Measurements from ENCODE around the gene THSD8. TPM values are rescaled to one million over a fixed set of nuclear protein-coding genes. Genes with fewer than 3 reads are reported as not detected.

The THSD8 gene
- total and polyA plus RNA-seq, 4 donors: 0.22 to 0.35 (median 0.33) TPM; not detected in 1

DNA sequence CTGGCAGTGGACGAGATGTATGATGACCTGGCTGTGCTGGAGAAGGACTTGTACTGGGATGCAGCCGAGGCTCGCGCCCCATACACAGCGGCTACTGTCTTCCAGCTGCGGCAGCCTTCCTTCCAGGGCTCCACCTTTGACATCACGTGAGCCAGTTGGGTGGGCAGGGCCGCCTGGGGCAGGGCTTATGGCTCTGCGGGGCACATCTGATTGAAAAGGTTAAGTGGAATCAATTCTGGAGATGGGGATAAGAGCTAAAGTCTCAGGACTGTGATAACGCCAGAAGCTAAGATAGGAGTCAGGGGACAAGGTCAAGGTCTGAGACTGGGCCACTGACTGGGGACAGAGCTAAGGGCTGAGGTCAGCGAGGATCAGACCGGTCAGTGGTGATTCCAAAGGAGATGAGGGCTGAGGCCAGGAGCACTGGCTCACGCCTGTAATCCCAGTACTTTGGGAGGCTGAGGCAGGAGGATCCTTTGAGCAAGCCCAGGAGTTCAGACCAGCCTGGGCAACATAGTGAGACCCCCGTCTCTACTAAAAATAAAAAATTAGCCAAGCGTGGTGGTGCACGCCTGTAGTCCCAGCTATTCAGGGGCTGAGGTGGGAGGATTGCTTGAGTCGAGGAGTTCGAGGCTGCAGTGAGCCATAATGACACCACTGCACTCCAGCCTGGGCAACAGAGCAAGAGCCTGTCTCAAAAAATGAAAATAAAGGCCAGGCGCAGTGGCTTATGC lies 45.6 kb upstream of the THSD8 start:
- H3K27me3 ChIP-seq (ENCODE audit: control insufficient read depth in 4 of 4, insufficient read depth in 4 of 4, low read length in 3 of 4): peaks cover 0 to 2% (median 0%) of the 10 kb centered on the region in 4 donors
- no peaks in the 10 kb centered on the region for H3K36me3 ChIP-seq (ENCODE audit: control insufficient read depth in 4 of 4, insufficient read depth in 3 of 4, low read depth in 1 of 4, low read length in 3 of 4)
- H3K4me3 ChIP-seq (ENCODE audit: low read depth in 1 of 3, low read length in 3 of 3): no peak overlapping the region
- H3K9ac ChIP-seq (ENCODE audit: low read depth in 1 of 2, low read length in 2 of 2): no peak overlapping the region
- DNase-seq (ENCODE audit: low spot score): no peak
- no peak for TF ChIP-seq EGR1 (IDR thresholded peaks at IDR 0.05; ENCODE audit: low read depth in 2 of 2)
- TF ChIP-seq RAD21 (IDR thresholded peaks at IDR 0.05): no peak
- no peak for TF ChIP-seq SP1 (IDR thresholded peaks at IDR 0.05)
- no peak for TF ChIP-seq RXRA (IDR thresholded peaks at IDR 0.05)
- no peak for TF ChIP-seq CTCF (IDR thresholded peaks at IDR 0.05; ENCODE audit: low read depth, low read length, missing input control)
- no peak for TF ChIP-seq FOXA1 (IDR thresholded peaks at IDR 0.05)
- no peak for TF ChIP-seq HNF4G (IDR thresholded peaks at IDR 0.05)
- TF ChIP-seq, protein P1, sequence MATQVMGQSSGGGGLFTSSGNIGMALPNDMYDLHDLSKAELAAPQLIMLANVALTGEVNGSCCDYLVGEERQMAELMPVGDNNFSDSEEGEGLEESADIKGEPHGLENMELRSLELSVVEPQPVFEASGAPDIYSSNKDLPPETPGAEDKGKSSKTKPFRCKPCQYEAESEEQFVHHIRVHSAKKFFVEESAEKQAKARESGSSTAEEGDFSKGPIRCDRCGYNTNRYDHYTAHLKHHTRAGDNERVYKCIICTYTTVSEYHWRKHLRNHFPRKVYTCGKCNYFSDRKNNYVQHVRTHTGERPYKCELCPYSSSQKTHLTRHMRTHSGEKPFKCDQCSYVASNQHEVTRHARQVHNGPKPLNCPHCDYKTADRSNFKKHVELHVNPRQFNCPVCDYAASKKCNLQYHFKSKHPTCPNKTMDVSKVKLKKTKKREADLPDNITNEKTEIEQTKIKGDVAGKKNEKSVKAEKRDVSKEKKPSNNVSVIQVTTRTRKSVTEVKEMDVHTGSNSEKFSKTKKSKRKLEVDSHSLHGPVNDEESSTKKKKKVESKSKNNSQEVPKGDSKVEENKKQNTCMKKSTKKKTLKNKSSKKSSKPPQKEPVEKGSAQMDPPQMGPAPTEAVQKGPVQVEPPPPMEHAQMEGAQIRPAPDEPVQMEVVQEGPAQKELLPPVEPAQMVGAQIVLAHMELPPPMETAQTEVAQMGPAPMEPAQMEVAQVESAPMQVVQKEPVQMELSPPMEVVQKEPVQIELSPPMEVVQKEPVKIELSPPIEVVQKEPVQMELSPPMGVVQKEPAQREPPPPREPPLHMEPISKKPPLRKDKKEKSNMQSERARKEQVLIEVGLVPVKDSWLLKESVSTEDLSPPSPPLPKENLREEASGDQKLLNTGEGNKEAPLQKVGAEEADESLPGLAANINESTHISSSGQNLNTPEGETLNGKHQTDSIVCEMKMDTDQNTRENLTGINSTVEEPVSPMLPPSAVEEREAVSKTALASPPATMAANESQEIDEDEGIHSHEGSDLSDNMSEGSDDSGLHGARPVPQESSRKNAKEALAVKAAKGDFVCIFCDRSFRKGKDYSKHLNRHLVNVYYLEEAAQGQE (IDR thresholded peaks at IDR 0.05): no peak
- no peak for TF ChIP-seq YY1 (IDR thresholded peaks at IDR 0.05)
- TF ChIP-seq, protein P2, sequence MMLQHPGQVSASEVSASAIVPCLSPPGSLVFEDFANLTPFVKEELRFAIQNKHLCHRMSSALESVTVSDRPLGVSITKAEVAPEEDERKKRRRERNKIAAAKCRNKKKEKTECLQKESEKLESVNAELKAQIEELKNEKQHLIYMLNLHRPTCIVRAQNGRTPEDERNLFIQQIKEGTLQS (IDR thresholded peaks at IDR 0.05): no peak
- H3K9me3 ChIP-seq (ENCODE audit: control insufficient read depth in 4 of 4, low read length in 3 of 4): no peaks in the 10 kb centered on the region
- 77% methylated on average over 19 of the region's 19 CpGs for WGBS
- no peak overlapping the region for H3K27ac ChIP-seq (ENCODE audit: low read depth in 1 of 2, low read length in 2 of 2)
- H3K4me1 ChIP-seq (ENCODE audit: control insufficient read depth in 4 of 4, insufficient read depth in 4 of 4, low read length in 3 of 4): peaks cover 2 to 8% (median 6%) of the 10 kb centered on the region in 4 donors

DNA sequence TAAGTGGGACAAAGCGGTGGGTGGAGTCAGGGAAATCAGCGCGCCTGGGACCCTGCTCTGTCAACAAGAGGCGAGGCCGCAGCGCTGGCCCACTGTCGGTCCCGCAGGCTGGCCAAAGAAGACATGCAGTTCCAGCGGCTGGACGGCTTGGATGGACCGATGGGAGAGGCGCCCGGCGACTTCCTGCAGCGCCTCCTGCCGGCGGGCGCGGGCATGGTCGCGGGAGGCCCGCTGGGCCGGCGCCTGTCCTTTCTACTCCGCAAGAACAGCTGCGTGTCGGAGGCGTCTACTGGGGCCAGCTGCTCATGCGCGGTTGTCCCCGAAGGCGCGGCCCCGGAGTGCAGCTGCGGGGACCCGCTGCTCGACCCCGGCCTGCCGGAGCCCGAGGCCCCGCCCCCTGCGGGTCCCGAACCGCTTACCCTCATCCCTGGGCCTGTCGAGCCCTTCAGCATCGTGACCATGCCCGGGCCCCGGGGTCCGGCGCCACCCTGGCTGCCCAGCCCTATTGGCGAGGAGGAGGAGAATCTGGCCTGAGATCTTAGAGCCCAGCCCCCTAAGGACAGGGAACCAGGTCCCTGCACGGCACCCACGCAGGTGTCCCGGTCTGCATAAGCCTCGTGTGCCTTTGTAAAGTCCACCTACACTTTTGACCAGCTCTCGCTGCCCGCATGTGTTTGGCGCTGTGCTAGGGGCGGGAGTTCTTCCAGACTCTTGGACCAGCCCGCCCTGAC lies 44.2 kb upstream of the THSD8 start:
- H3K9ac ChIP-seq (ENCODE audit: low read depth in 1 of 2, low read length in 2 of 2): no peak overlapping the region
- TF ChIP-seq CTCF (IDR thresholded peaks at IDR 0.05; ENCODE audit: low read depth, low read length, missing input control): peak; percentile 92
- no peak for TF ChIP-seq HNF4A (conservative IDR thresholded peaks at IDR 0.05)
- peak; percentile 73 to 83 for TF ChIP-seq RAD21 (IDR thresholded peaks at IDR 0.05)
- no peak for TF ChIP-seq EGR1 (IDR thresholded peaks at IDR 0.05; ENCODE audit: low read depth in 2 of 2)
- TF ChIP-seq SP1 (IDR thresholded peaks at IDR 0.05): no peak
- H3K36me3 ChIP-seq (ENCODE audit: control insufficient read depth in 4 of 4, insufficient read depth in 3 of 4, low read depth in 1 of 4, low read length in 3 of 4): peaks cover 0 to 4% (median 0%) of the 10 kb centered on the region in 4 donors
- H3K9me3 ChIP-seq (ENCODE audit: control insufficient read depth in 4 of 4, low read length in 3 of 4): no peaks in the 10 kb centered on the region
- peak overlapping the region in 1 of 3 donors; percentile 46 for H3K4me3 ChIP-seq (ENCODE audit: low read depth in 1 of 3, low read length in 3 of 3)
- no peak overlapping the region for H3K27ac ChIP-seq (ENCODE audit: low read depth in 1 of 2, low read length in 2 of 2)
- peak; percentile 82 for DNase-seq (ENCODE audit: low spot score)
- WGBS: 3% methylated on average over 60 of the region's 60 CpGs
- peaks cover 2 to 8% (median 6%) of the 10 kb centered on the region in 4 donors for H3K4me1 ChIP-seq (ENCODE audit: control insufficient read depth in 4 of 4, insufficient read depth in 4 of 4, low read length in 3 of 4)
- H3K27me3 ChIP-seq (ENCODE audit: control insufficient read depth in 4 of 4, insufficient read depth in 4 of 4, low read length in 3 of 4): peaks cover 0 to 2% (median 0%) of the 10 kb centered on the region in 4 donors

Data from liver (tissue), 9 donors.